Fibroblast of the aortic adventitia (primary cell): ENCODE data around the gene LRRC61. TPM values are rescaled to one million over a fixed set of nuclear protein-coding genes. Genes with fewer than 3 reads are reported as not detected.

Experiments
- DNase-seq: peaks from one replicate; pipeline ENCODE4 v3.0.0-alpha.2; 2010; ENCODE audit warnings: low read depth
- H3K4me3 ChIP-seq: 2 replicates; pipeline ENCODE4 v1.5.1; 2011; ENCODE audit warnings: low read depth, mild to moderate bottlenecking, control low read depth, low read length, moderate library complexity
- CTCF ChIP-seq: IDR thresholded peaks from 2 replicates; pipeline ENCODE4 v1.5.1; 2011; ENCODE audit warnings: mild to moderate bottlenecking, low read length, control low read depth, inconsistent platforms; ENCODE audit not compliant: insufficient read depth
- total RNA-seq: library from RNA; depleted of rRNA; stranded (reverse); fragments of >200 nt; gene quantifications from 2 replicates; pipeline ENCODE4 v1.2.3, GENCODE V29; 2012; ENCODE audit warnings: low replicate concordance

LRRC61 gene
- total RNA-seq, 1 donor: 0.09 TPM

GRCh38 chr7:150338166-150338829, 15.1 kb downstream of the LRRC61 start:
- TF ChIP-seq CTCF: no peak
- no peak for DNase-seq
- no peak overlapping the region for H3K4me3 ChIP-seq

- no peak for DNase-seq
- H3K4me3 ChIP-seq: no peak overlapping the region
- TF ChIP-seq CTCF: no peak
Observed at GRCh38 chr7:150339409-150339809, 16.3 kb downstream of the LRRC61 start.

GRCh38 chr7:150340024-150340749, 17.0 kb downstream of the LRRC61 start:
- peak; percentile 38 for DNase-seq
- H3K4me3 ChIP-seq: peak overlapping the region; percentile 13
- TF ChIP-seq CTCF: no peak

- no peak for DNase-seq
- TF ChIP-seq CTCF: no peak
- H3K4me3 ChIP-seq: peak overlapping the region; percentile 25
Observed at GRCh38 chr7:150340875-150341262, 17.7 kb downstream of the LRRC61 start.

- no peak for TF ChIP-seq CTCF
- DNase-seq: peak; percentile 16
- H3K4me3 ChIP-seq: peak within 1 kb of the TSS; percentile 25
Observed at GRCh38 chr7:150341263-150342120, 18.3 kb downstream of the LRRC61 start, which contains the start of gene RARRES2. TSS of gene RARRES2 (minus strand) at chr7:150341629. CDS start at chr7:150340609, 1,020 bp downstream.

- no peak overlapping the region for H3K4me3 ChIP-seq
- no peak for TF ChIP-seq CTCF
- no peak for DNase-seq
Observed at GRCh38 chr7:150342121-150342408, 18.9 kb downstream of the LRRC61 start.
